Neural cell (in vitro differentiated cells): ENCODE results near the gene PHACTR1. TPM values are rescaled to one million over a fixed set of nuclear protein-coding genes. Genes with fewer than 3 reads are reported as not detected.

Source experiments
- H2AFZ ChIP-seq: fragments of 200-600, 300-800 bp; sonication (generic), shearing (Covaris generic); 2 replicates; pipeline ENCODE4 v1.6.0; 2014; ENCODE audit warnings: low read depth, mild to moderate bottlenecking, antibody characterized with exemption, low read length, moderate library complexity
- H3F3A ChIP-seq: fragments of 200-600 bp; shearing (Covaris generic); 2 replicates; pipeline ENCODE4 v1.6.1; 2016; ENCODE audit warnings: mild to moderate bottlenecking, moderate library complexity, mixed read lengths, antibody characterized with exemption, low read length; ENCODE audit not compliant: insufficient read depth, poor library complexity, severe bottlenecking
- H3K27ac ChIP-seq: fragments of 200-600, 300-800 bp; sonication (generic), shearing (Covaris generic); 2 replicates; pipeline ENCODE4 v1.5.1; 2014; ENCODE audit warnings: mild to moderate bottlenecking, low read length, moderate library complexity
- H3K27me3 ChIP-seq: fragments of 300-800, 200-600 bp; sonication (generic), shearing (Covaris generic); 2 replicates; pipeline ENCODE4 v1.6.0; 2014; ENCODE audit warnings: mild to moderate bottlenecking, low read depth, low read length, moderate library complexity; ENCODE audit not compliant: insufficient read depth
- H3K36me3 ChIP-seq: fragments of 300-800, 200-600 bp; sonication (generic), shearing (Covaris generic); 2 replicates; pipeline ENCODE4 v1.5.1; 2014; ENCODE audit warnings: mild to moderate bottlenecking, antibody characterized with exemption, low read length, moderate library complexity; ENCODE audit not compliant: insufficient read depth
- H3K4me2 ChIP-seq: fragments of 300-800, 200-600 bp; sonication (generic), shearing (Covaris generic); 2 replicates; pipeline ENCODE4 v1.6.0; 2014; ENCODE audit warnings: mild to moderate bottlenecking, low read length
- H3K4me3 ChIP-seq: fragments of 300-800, 200-600 bp; sonication (generic), shearing (Covaris generic); 2 replicates; pipeline ENCODE4 v1.5.1; 2014; ENCODE audit warnings: mild to moderate bottlenecking, low read length, moderate library complexity
- H3K79me2 ChIP-seq: fragments of 200-600 bp; shearing (Covaris generic); replicated peaks from 2 replicates; pipeline ENCODE4 v1.6.0; 2014; ENCODE audit warnings: mild to moderate bottlenecking, low read length, moderate library complexity; ENCODE audit not compliant: insufficient read depth
- H3K9ac ChIP-seq: fragments of 300-800, 200-600 bp; sonication (generic), shearing (Covaris generic); 2 replicates; pipeline ENCODE4 v1.6.1; 2016; ENCODE audit warnings: mild to moderate bottlenecking, low read length, mixed read lengths
- H3K9me2 ChIP-seq: fragments of 200-600 bp; shearing (Covaris generic); 2 replicates; pipeline ENCODE4 v1.6.1; 2016; ENCODE audit warnings: mild to moderate bottlenecking, low read length, mixed read lengths; ENCODE audit not compliant: insufficient read depth
- H3K9me3 ChIP-seq: fragments of 200-600, 300-800 bp; sonication (generic), shearing (Covaris generic); 2 replicates; pipeline ENCODE4 v1.6.1; 2016; ENCODE audit warnings: mild to moderate bottlenecking, mixed run types, low read length, moderate library complexity, mixed read lengths
- H4K20me1 ChIP-seq: fragments of 200-600 bp; shearing (Covaris generic); 2 replicates; pipeline ENCODE4 v1.6.1; 2016; ENCODE audit warnings: mild to moderate bottlenecking, mixed run types; ENCODE audit not compliant: insufficient read depth
- EP300 ChIP-seq: fragments of 450-650 bp; conservative IDR thresholded peaks from 2 replicates; pipeline ENCODE4 v1.6.1; 2014; ENCODE audit warnings: antibody characterized with exemption, mild to moderate bottlenecking, moderate library complexity; ENCODE audit not compliant: poor library complexity, severe bottlenecking
- EZH2 ChIP-seq: fragments of 200-600, 300-800 bp; shearing (Covaris generic), sonication (generic); IDR thresholded peaks from 2 replicates; pipeline ENCODE4 v1.6.1; 2014; ENCODE audit warnings: antibody characterized with exemption, low read length, borderline replicate concordance, mild to moderate bottlenecking; ENCODE audit not compliant: insufficient read depth, poor library complexity, severe bottlenecking
- MXI1 ChIP-seq: fragments of 450-650 bp; conservative IDR thresholded peaks from 2 replicates; pipeline ENCODE4 v1.6.1; 2014; ENCODE audit warnings: antibody characterized with exemption, mild to moderate bottlenecking; ENCODE audit not compliant: poor library complexity, severe bottlenecking
- POLR2AphosphoS5 ChIP-seq: IDR thresholded peaks from 2 replicates; pipeline ENCODE4 v1.6.1; 2012
- RAD21 ChIP-seq: fragments of 450-650 bp; conservative IDR thresholded peaks from 2 replicates; pipeline ENCODE4 v1.6.1; 2014; ENCODE audit warnings: antibody characterized with exemption, mild to moderate bottlenecking, moderate library complexity
- REST ChIP-seq: IDR thresholded peaks from 2 replicates; pipeline ENCODE4 v1.6.1; 2012; ENCODE audit warnings: borderline replicate concordance
- SMC3 ChIP-seq: fragments of 450-650 bp; conservative IDR thresholded peaks from 2 replicates; pipeline ENCODE4 v1.6.1; 2014; ENCODE audit warnings: antibody characterized with exemption, mild to moderate bottlenecking, moderate library complexity; ENCODE audit not compliant: poor library complexity
- TAF1 ChIP-seq: IDR thresholded peaks from 2 replicates; pipeline ENCODE4 v1.6.1; 2012; ENCODE audit warnings: low read depth
- polyA plus RNA-seq: library from polyadenylated mRNA; depleted of rRNA; stranded (reverse); fragments of >200 nt; gene quantifications from 2 replicates; pipeline ENCODE4 v1.2.3, GENCODE V29; 2014
- TF ChIP-seq, protein P1 (sequence below): fragments of 450-650 bp; IDR thresholded peaks from 2 replicates; pipeline ENCODE4 v1.5.1; 2014; ENCODE audit warnings: antibody characterized with exemption, mild to moderate bottlenecking, moderate library complexity; ENCODE audit not compliant: poor library complexity, severe bottlenecking

Gene PHACTR1
- polyA plus RNA-seq, 1 donor from 2014 or later = 7.8 TPM

DNA sequence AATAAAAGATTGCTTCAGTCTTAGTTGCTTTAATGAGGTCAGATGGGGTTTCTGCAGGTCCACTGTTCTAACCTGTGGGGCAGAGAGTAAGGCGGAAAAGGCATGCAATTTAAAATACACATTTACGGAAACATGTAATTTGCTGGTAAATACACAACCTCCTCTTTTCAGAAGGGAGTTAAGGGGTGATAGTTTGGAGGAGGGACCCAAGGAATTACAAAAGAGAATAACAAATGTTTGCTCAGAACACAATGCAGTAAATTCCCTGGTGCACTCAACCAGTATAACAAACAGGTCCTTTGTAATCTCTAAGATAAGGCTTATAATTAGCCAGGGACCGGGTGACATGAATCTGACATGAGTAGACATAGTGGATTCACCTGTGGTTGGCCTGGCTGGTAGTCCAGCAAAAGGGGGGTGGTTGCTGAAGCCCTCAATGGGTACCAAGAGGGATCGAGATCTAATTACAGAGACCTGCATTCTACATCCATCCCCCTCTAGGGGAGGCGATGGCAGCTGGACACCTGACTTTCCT lies 295.1 kb downstream of the PHACTR1 start:
- peaks cover 53% of the 10 kb centered on the region for H3K27me3 ChIP-seq
- no peak overlapping the region for H3K4me3 ChIP-seq
- H3K79me2 ChIP-seq = no peaks in the 10 kb centered on the region
- no peaks in the 10 kb centered on the region for H4K20me1 ChIP-seq
- no peaks in the 10 kb centered on the region for H3K9me3 ChIP-seq
- no peak overlapping the region for H3K4me2 ChIP-seq
- H3K27ac ChIP-seq = no peak overlapping the region
- no peak overlapping the region for H3K9ac ChIP-seq
- no peaks in the 10 kb centered on the region for H3F3A ChIP-seq
- no peak overlapping the region for H2AFZ ChIP-seq
- H3K9me2 ChIP-seq = no peaks in the 10 kb centered on the region
- H3K36me3 ChIP-seq = no peaks in the 10 kb centered on the region
- TF ChIP-seq REST (no peak), SMC3 (no peak), RAD21 (no peak), TAF1 (no peak), POLR2AphosphoS5 (no peak), MXI1 (no peak), EZH2 (no peak), EP300 (no peak)
- TF ChIP-seq, protein P1, sequence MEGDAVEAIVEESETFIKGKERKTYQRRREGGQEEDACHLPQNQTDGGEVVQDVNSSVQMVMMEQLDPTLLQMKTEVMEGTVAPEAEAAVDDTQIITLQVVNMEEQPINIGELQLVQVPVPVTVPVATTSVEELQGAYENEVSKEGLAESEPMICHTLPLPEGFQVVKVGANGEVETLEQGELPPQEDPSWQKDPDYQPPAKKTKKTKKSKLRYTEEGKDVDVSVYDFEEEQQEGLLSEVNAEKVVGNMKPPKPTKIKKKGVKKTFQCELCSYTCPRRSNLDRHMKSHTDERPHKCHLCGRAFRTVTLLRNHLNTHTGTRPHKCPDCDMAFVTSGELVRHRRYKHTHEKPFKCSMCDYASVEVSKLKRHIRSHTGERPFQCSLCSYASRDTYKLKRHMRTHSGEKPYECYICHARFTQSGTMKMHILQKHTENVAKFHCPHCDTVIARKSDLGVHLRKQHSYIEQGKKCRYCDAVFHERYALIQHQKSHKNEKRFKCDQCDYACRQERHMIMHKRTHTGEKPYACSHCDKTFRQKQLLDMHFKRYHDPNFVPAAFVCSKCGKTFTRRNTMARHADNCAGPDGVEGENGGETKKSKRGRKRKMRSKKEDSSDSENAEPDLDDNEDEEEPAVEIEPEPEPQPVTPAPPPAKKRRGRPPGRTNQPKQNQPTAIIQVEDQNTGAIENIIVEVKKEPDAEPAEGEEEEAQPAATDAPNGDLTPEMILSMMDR = no peak

DNA sequence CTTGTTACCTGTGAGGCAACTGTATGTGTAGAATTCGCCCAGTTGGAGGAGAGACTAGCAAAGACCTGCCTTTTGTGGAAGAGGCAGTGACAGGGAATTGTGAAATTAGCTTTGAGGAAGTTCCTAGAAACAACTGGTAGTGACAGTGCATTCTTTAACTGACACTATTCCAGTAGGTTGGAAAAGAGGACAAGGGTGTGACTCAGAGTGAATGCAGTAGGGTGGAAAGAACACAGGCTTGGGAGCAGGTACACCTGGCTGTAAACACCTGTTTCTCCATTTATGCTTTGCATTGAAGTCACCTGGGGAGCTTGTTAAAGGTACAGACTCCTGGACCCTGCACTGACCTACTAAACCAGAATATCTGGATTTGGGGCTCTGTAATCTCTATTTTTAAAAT lies 295.7 kb downstream of the PHACTR1 start:
- H3K27me3 ChIP-seq = peaks cover 53% of the 10 kb centered on the region
- no peak overlapping the region for H2AFZ ChIP-seq
- no peaks in the 10 kb centered on the region for H3K9me2 ChIP-seq
- H4K20me1 ChIP-seq = no peaks in the 10 kb centered on the region
- no peak overlapping the region for H3K9ac ChIP-seq
- H3K36me3 ChIP-seq = no peaks in the 10 kb centered on the region
- no peak overlapping the region for H3K4me3 ChIP-seq
- H3K9me3 ChIP-seq = no peaks in the 10 kb centered on the region
- H3K27ac ChIP-seq = no peak overlapping the region
- TF ChIP-seq TAF1 (no peak), MXI1 (no peak), SMC3 (no peak), EP300 (no peak), REST (no peak), RAD21 (no peak)
- H3K4me2 ChIP-seq = no peak overlapping the region
- H3F3A ChIP-seq = no peaks in the 10 kb centered on the region
- no peaks in the 10 kb centered on the region for H3K79me2 ChIP-seq
